OCI-LY3 (cell line): ENCODE results near the gene SPG21.
A peak's percentile ranks its signal among the peaks of the same experiment; 100 is the strongest.

Experiments used
- H2AFZ ChIP-seq: fragments of 200-600, 300-600 bp; shearing (Covaris generic); 2 replicates; pipeline ENCODE4 v1.6.0; 2014; ENCODE audit warnings: antibody characterized with exemption, low read depth, low read length
- H3K27ac ChIP-seq: fragments of 200-600, 300-600 bp; sonication (generic); 2 replicates; pipeline ENCODE4 v1.5.1; 2014; ENCODE audit warnings: mild to moderate bottlenecking, low read length, moderate library complexity, mixed read lengths
- H3K27me3 ChIP-seq: fragments of 200-600, 300-600 bp; sonication (generic); 2 replicates; pipeline ENCODE4 v1.6.1; 2014; ENCODE audit warnings: low read depth, low read length, mixed read lengths
- H3K36me3 ChIP-seq: fragments of 200-600, 300-600 bp; sonication (generic); replicated peaks from 2 replicates; pipeline ENCODE3; 2014; ENCODE audit warnings: low read depth, low read length, mixed read lengths
- H3K4me1 ChIP-seq: fragments of 300-600, 200-600 bp; sonication (generic); 2 replicates; pipeline ENCODE4 v1.6.1; 2014; ENCODE audit warnings: low read length, mixed read lengths
- H3K4me2 ChIP-seq: fragments of 200-600, 300-600 bp; sonication (generic); 2 replicates; pipeline ENCODE4 v1.6.1; 2014; ENCODE audit warnings: low read length, mixed read lengths
- H3K4me3 ChIP-seq: fragments of 300-600, 200-600 bp; sonication (generic); 2 replicates; pipeline ENCODE4 v1.5.1; 2014; ENCODE audit warnings: antibody characterized with exemption, mild to moderate bottlenecking, low read length, moderate library complexity
- H3K79me2 ChIP-seq: fragments of 300-600, 200-600 bp; shearing (Covaris generic); 2 replicates; pipeline ENCODE4 v1.6.1; 2014; ENCODE audit warnings: mild to moderate bottlenecking, low read length, mixed read lengths
- H3K9ac ChIP-seq: fragments of 300-600, 200-600 bp; shearing (Covaris generic); 2 replicates; pipeline ENCODE4 v1.6.0; 2014; ENCODE audit warnings: mild to moderate bottlenecking, low read length, moderate library complexity
- H3K9me3 ChIP-seq: fragments of 200-600, 300-600 bp; shearing (Covaris generic); 2 replicates; pipeline ENCODE4 v1.6.1; 2014; ENCODE audit warnings: low read length, mixed read lengths; ENCODE audit not compliant: insufficient read depth
- H4K20me1 ChIP-seq: fragments of 200-600, 300-600 bp; sonication (generic); 2 replicates; pipeline ENCODE4 v1.6.1; 2016; ENCODE audit warnings: low read length, mixed read lengths; ENCODE audit not compliant: insufficient read depth
- EZH2phosphoT487 ChIP-seq: fragments of 200-600 bp; shearing (Covaris generic); IDR thresholded peaks from 2 replicates; pipeline ENCODE4 v1.6.1; 2018; ENCODE audit warnings: antibody characterized with exemption, mixed run types, low read depth
- TF ChIP-seq, protein P1 (sequence below): fragments of 200-600, 300-600 bp; sonication (generic); IDR thresholded peaks from 2 replicates; pipeline ENCODE4 v1.5.1; 2014; ENCODE audit warnings: antibody characterized with exemption, low read length, low read depth

Gene SPG21

DNA sequence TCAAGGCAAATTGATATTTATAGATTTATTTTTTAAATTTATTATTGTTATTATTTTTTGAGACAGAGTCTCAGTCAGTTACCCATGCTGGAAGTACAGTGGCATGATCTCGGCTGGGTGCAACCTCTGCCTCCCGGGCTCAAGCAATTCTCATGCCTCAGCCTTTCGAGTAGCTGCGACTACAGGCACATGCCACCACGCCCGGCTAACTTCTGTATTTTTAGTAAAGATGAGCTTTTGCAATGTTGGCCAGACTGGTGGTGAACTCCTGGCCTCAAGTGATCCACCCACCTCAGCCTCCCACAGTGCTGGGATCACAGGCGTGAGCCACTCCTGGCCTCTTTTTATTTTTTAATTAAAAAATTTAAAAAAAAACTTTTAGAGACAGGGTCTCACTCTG, 19.0 kb downstream of the SPG21 start:
- Histone ChIP-seq H2AFZ (no peak overlapping the region), H3K27me3 (no peaks in the 10 kb centered on the region), H3K9me3 (no peaks in the 10 kb centered on the region), H3K79me2 (no peaks in the 10 kb centered on the region), H3K4me3 (no peak overlapping the region), H3K27ac (no peak overlapping the region), H3K4me2 (no peak overlapping the region), H3K4me1 (no peaks in the 10 kb centered on the region), H3K9ac (no peak overlapping the region), H3K36me3 (peaks cover 46% of the 10 kb centered on the region), H4K20me1 (no peaks in the 10 kb centered on the region)
- no peak for TF ChIP-seq EZH2phosphoT487
- TF ChIP-seq, protein P1, sequence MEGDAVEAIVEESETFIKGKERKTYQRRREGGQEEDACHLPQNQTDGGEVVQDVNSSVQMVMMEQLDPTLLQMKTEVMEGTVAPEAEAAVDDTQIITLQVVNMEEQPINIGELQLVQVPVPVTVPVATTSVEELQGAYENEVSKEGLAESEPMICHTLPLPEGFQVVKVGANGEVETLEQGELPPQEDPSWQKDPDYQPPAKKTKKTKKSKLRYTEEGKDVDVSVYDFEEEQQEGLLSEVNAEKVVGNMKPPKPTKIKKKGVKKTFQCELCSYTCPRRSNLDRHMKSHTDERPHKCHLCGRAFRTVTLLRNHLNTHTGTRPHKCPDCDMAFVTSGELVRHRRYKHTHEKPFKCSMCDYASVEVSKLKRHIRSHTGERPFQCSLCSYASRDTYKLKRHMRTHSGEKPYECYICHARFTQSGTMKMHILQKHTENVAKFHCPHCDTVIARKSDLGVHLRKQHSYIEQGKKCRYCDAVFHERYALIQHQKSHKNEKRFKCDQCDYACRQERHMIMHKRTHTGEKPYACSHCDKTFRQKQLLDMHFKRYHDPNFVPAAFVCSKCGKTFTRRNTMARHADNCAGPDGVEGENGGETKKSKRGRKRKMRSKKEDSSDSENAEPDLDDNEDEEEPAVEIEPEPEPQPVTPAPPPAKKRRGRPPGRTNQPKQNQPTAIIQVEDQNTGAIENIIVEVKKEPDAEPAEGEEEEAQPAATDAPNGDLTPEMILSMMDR = no peak

DNA sequence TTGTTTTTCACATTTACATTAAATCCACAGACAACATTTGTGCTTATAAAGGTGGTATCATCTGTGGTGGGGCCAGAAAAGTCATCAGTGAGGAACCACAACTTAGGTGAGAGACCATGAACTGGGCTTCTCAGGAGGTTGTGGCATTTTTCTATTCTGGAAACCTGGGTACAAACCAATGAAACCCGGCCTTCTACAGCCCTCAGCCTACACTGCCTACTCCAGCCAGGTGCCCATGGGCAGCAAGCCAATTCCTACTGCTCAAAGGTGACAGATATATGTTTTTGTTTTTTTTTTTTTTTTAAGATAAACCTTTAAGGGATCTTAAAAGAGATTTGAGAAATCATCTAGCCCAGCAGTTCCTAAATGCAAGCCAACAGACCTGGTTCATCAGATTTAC, 20.3 kb downstream of the SPG21 start:
- no peak overlapping the region for H3K9ac ChIP-seq
- H4K20me1 ChIP-seq = no peaks in the 10 kb centered on the region
- no peak overlapping the region for H3K4me2 ChIP-seq
- H3K36me3 ChIP-seq = peaks cover 50% of the 10 kb centered on the region
- H3K27me3 ChIP-seq = no peaks in the 10 kb centered on the region
- no peak overlapping the region for H3K27ac ChIP-seq
- H3K4me1 ChIP-seq = no peaks in the 10 kb centered on the region
- no peak overlapping the region for H2AFZ ChIP-seq
- H3K9me3 ChIP-seq = no peaks in the 10 kb centered on the region
- H3K4me3 ChIP-seq = no peak overlapping the region
- no peaks in the 10 kb centered on the region for H3K79me2 ChIP-seq
- no peak for TF ChIP-seq EZH2phosphoT487
- TF ChIP-seq, protein P1 = no peak

DNA sequence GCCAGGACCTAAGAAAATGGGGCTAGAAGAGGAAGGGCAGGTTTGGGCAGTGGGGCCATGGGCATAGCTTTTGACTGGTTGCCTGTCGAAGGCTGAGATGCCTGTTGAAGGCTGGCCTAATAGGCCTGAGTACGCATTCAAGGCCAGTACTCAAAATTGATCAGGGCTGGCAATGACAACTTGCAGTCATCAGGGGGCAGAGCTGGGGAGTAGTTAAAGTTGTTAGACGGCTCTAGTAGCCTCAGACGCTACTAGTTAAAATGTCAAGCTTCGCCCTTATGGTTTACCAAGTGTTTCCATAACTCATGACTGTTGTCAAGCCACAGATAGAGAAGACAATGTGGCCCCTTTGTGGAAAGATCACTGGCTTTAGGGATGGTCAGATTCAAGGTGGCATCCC, 28.7 kb downstream of the SPG21 start:
- H3K4me2 ChIP-seq = no peak overlapping the region
- peaks cover 69% of the 10 kb centered on the region for H3K36me3 ChIP-seq

DNA sequence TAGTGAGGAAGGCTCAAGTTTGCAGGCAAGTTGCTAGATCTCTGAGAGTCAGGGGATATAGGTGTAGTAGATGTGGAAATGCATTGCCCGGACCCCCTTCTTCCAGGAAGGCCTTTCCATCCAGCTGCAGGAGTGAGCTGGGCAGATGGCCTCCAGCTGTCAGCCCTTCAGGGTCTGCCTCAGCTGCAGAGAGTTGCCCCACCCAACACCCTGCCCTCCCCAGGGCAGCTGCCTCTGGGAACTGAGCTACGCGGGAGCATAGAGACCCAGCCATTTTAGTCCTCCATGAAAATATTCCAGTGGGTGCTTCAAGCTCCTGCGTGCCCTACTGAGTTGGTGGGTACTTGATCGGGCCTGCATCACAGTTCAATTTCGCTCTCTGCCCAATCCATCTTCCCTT, 29.6 kb downstream of the SPG21 start:
- Histone ChIP-seq H3K79me2 (no peaks in the 10 kb centered on the region), H3K9ac (no peak overlapping the region), H3K4me1 (no peaks in the 10 kb centered on the region), H3K9me3 (no peaks in the 10 kb centered on the region), H3K4me3 (no peak overlapping the region), H3K36me3 (peaks cover 73% of the 10 kb centered on the region), H3K27ac (no peak overlapping the region), H2AFZ (no peak overlapping the region), H4K20me1 (no peaks in the 10 kb centered on the region), H3K4me2 (no peak overlapping the region), H3K27me3 (no peaks in the 10 kb centered on the region)
- no peak for TF ChIP-seq EZH2phosphoT487
- TF ChIP-seq, protein P1 = no peak

More for the DNA sequence above, 28.7 kb downstream of the SPG21 start:
- H4K20me1 ChIP-seq = no peaks in the 10 kb centered on the region
- H3K27ac ChIP-seq = no peak overlapping the region
- H3K79me2 ChIP-seq = no peaks in the 10 kb centered on the region
- no peak for TF ChIP-seq EZH2phosphoT487
- TF ChIP-seq, protein P1 = 0 out of 2 replicates have a peak, but pooled peaks have one; percentile 6
- no peak overlapping the region for H3K4me3 ChIP-seq
- no peaks in the 10 kb centered on the region for H3K9me3 ChIP-seq
- no peaks in the 10 kb centered on the region for H3K4me1 ChIP-seq
- no peak overlapping the region for H2AFZ ChIP-seq
- H3K9ac ChIP-seq = no peak overlapping the region
- H3K27me3 ChIP-seq = no peaks in the 10 kb centered on the region
